Renal cortex interstitium (tissue), 11 donors: ENCODE data around the gene SCN10A. TPM values are rescaled to one million over a fixed set of nuclear protein-coding genes. Genes with fewer than 3 reads are reported as not detected.

ENCODE experiments used
- DNase-seq, 11 donors: peaks; one replicate each; pipeline ENCODE4 v3.0.0-alpha.2; 2013; ENCODE audit warnings: low read depth in 9 of 11, low spot score in 4 of 11; ENCODE audit errors: extremely low read depth in 1 of 11
- polyA plus RNA-seq, 3 donors: library from polyadenylated mRNA; unstranded; fragments of 120-200 nt; gene quantifications; one replicate each; pipeline ENCODE4 v1.2.1, GENCODE V29; 2013; ENCODE audit not compliant: insufficient read length in 3 of 3

Gene SCN10A
- polyA plus RNA-seq, 3 donors = not detected

- no peak for DNase-seq
Measured at GRCh38 chr3:38725726-38726419, 90.1 kb downstream of the SCN10A start.

GRCh38 chr3:38724392-38724736 lies 91.7 kb downstream of the SCN10A start:
- no peak for DNase-seq

DNA sequence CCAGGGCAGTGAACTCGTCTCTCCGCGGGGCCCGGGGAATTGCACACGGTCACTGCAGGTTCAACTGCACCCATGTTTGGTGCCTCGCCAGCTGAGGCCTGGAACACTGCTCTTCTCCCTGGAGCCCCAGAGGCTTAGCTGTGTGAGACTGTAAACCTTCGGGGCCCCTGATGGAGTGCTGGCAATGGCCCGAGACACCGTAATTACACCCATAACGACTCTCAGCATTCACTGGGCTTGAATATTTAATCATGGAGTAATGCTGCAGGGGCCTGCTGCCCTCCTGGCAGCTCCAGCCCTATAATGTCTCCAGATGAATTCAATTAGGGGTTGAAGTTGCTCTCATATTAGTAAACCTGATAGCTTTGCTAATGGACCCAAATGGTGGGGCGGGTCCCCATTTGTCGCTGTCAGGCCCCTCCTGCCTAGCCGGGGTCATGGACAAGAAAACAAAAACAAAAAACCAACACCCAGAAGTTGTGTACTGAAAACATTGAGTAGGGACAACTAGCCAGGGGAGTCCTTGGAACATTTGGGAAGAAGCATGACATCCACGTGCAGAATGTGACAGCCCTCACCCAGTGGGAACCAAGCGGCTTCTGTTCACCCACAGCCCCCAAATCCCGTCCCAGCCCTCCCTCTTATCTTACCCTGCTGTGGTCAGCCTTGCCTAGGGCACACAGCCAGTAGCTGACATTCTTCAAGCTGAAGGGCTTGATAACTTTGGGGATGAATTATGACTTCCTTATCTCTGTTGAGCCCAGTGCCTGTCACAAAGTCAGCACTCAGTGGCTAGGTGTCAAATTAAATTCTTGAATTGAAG lies 92.2 kb downstream of the SCN10A start:
- DNase-seq = no peak

DNA sequence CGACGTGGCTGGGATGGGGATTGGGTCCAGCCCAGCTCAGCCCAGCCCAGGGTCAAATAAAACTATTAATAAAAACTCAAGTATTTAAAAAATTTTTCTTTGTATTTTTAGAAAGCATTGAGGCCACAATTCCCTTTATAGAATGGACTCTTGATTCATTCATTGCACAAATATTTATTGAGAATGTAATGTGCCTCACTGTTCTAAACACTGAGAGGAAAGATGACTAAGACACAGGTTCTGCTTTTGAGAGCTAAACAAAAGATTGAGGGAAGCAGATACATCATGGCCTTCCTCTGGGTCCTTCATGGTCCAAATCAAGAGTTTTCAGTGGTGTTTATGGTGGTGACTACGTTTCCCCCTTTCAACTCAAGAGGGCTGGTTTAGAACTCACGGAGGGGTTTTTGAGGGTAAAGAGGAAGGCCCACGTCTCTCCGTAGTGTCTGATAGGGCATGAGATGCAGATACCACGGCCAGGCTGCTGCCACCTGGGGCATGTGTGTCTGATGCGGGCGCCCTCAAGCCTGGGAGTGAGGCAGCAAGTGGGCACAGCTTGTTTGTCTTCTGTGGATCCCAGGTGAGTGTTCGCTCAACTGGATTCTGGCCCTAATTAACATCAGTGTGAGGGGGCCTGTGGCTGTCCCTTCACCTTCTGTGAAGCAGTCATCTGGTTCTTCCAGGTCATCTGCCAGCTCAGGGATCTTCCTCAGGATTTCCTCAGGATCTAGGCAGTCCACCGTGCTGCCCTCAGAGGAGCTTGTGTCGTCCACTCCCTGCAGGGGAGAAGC lies 93.0 kb downstream of the SCN10A start:
- DNase-seq = no peak

GRCh38 chr3:38721207-38721772 lies 94.7 kb downstream of the SCN10A start:
- no peak for DNase-seq

DNA sequence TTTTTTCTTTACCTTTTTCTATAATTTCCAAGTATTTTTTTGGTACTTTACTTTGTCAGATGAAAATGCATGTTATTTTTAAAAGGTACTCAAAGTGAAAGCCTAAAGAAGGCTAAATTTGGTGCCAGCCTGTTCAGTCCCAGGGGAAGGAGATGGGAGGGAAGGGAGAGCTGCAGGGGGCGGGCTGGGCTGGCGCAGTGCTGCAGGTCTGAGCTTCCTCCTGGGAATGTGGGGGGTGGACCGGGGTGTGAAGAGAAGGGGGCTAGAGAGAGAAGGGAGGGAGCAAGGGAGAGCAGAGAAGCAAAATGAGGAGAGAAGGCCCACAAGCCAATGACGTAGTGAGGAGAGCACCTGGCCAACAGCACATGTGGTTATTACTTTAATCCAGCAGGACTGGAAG lies 95.6 kb downstream of the SCN10A start:
- DNase-seq = no peak

GRCh38 chr3:38717355-38718240 lies 98.4 kb downstream of the SCN10A start:
- DNase-seq = no peak

- DNase-seq = no peak
Measured at GRCh38 chr3:38713121-38713520, 102.9 kb downstream of the SCN10A start.

DNA sequence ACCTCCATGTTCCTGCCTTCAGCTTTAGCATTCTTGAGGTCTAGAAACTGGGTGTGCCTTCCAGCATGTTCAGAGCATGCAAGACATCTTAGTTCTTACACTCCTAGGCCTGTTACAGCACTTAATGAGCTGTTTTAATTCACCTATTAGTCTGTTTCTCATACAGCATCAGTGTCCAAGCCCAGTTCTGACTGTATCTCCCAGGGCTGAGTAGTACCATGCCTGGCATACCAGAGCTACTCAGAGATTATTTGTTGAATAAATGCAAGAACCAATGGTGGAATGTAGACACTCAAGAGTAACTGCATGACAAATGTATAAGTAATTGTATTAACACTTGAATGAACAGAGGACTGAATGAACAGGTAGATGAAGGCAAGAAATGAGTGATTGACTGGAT lies 104.7 kb downstream of the SCN10A start:
- no peak for DNase-seq

- no peak for DNase-seq
Measured at GRCh38 chr3:38707730-38708129, 108.3 kb downstream of the SCN10A start.

GRCh38 chr3:38706961-38707360 lies 109.1 kb downstream of the SCN10A start:
- no peak for DNase-seq

DNA sequence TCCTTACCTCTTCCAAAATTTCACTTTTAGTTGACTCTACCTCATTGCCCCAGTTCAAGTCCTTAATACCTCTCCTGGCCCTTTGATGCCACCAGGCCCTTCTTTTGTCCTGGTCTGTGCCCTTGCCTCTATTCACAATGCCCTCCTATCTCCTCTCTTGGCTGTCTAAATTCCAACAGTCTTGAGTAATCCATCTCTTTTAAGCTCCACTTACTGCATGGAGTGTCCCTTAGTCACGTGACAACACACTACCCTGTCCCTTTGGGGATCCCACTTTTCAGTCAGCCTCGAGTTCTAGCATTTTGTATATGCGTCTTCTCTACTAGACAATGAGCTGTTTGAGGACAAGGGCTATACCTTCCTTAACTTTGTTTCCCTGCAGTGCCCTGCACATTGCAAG lies 113.8 kb downstream of the SCN10A start:
- no peak for DNase-seq

GRCh38 chr3:38698760-38699159 lies 117.3 kb downstream of the SCN10A start:
- DNase-seq = no peak

DNA sequence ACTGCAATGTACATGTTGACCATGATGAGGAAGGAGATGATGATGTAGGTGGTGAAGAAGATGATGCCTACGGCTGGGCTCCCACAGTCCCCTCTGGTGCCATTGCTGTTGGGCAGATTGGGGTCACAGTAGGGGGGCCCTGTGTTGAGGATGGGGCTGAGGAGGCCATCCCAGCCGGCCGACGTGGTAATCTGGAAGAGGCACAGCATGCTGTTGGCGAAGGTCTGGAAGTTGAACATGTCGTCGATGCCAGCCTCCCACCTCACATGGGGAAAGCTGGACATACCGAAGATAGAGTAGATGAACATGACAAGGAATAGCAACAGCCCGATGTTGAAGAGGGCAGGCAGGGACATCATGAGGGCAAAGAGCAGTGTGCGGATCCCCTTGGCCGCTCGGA lies 118.0 kb downstream of the SCN10A start:
- DNase-seq = no peak

DNA sequence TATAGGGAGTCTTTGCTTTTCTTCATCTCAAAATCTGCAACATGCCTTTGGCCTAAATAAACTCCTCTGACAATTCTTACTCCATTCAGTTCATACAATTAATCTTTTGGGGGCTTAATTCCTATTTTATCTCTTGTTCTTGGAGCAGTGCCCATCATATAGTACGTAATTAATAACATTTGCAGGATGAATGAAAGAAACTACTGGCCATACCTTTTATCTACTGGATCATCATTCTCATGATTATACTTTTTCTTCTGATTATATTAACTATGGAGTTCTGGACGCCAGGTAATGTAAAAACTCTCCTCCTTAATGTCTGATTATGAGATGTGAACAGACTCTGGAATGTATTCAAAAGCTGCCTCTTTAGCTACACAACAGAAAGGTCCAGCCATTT lies 120.0 kb downstream of the SCN10A start:
- no peak for DNase-seq

DNA sequence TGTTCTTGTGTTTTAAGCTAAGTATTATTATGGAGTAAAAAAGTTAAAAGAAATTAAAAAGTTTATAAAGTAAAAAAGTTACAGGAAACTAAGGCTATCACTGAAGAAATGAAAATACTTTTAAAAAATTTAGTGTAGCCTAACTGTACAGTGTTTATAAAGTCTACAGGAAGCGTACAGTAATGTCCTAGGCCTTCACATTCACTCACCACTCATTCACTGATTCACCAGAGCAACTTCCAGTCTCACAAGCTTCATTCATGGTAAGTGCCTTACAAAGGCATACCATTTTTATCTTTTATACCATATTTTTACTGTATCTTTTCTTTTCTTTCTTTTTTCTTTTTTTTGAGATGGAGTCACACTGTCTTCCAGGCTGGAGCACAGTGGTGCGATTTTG lies 125.8 kb downstream of the SCN10A start:
- DNase-seq = no peak

GRCh38 chr3:38689774-38690173 lies 126.2 kb downstream of the SCN10A start:
- DNase-seq = no peak

GRCh38 chr3:38689346-38689745 lies 126.7 kb downstream of the SCN10A start:
- no peak for DNase-seq

DNA sequence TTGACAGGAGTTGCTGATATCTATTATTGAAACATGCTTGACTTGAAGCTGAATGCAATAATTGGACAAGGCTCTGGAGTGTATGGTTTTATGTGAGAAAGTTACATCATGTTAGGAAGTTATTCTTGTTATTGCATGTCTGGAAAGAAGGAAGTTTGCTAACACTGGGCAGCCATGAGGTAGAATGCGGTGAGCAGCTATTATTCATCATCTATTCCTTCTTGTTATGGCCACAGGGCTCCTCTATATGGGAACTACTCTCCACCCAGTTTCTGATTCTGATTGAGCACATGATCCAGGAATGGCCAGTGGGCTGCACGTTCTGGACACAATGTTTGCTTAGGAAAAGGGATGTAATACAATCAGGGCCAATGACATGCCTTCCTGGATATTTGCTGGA lies 128.7 kb downstream of the SCN10A start:
- no peak for DNase-seq
